Inflammatory macrophage (primary cell): ENCODE data around the gene LOXL3.
"Not testable (repeated sequence)": the region's sequence is repeated elsewhere in the genome, so short reads cannot be mapped to it uniquely, and the experiment has no call there.

Source experiments
- DNase-seq, 2 donors: peaks; one replicate each; pipeline ENCODE4 v3.0.0-alpha.2; 2020 to 2022

The LOXL3 gene

DNA sequence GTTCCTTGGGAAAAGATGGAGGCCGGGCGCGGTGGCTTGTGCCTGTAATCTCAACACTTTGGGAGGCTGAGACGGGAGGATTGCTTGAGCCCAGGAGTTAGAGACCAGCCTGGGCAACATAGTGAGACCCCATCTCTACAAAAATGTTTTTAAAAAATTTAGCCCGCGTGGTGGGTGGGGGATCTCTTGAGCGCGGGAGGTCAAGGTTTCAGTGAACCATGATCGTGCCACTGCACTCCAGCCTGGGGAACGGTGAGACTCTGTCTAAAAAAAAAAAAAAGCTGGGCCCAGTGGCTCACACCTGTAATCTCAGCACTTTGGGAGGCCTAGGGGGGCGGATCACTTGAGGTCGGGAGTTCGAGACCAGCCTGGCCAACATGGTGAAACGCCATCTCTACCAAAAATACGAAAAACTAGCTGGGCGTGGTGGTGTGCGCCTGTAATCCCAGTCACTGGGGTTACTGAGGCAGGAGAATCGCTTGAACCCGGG lies 70.0 kb downstream of the LOXL3 start:
- not testable (repeated sequence) for DNase-seq

DNA sequence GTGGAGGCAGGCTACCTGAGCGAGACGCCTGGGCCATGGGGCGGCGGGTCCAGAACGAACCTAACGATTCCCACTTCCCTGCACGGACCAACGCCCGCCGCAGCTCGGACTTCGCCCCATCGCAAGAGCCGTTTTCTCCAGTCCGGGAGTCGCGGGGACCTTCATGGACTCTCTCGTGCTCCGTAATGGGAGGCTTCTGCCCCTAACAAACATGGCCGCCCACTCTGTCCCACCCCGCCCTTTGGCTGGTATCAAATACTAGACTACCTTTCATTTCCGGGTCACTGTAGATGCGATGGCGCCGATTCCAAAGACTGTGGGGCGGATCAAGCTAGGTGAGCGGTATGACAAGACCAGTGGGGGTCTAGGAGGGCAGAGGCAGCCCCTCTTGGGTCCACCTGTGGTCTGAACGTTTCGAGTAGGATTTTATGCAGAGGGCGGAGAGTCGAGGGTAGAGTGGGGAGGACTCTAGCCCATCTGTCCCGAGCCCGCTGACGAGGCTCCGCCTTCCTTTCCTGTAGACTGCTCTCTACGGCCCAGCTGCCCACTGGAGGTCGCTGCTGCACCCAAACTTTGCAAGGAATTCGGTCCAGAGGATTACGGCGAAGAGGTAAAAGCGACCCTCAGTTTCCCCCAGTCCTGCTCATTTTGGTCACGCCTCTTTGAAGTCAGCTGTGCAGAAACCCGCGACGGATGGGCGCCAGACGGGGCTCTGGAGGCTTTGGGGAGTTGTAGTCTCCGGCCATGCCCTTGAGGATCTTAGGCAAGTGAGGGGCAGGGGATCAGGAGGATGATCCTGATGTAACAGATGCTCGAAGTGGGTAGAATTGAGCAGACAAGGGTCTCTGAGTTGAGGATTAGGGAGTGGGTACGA lies 70.7 kb downstream of the LOXL3 start, which contains the start of the genes CCDC142 and TTC31:
Gene CCDC142 (minus strand): TSS at position 198 of the 874 bp plus-strand sequence. CDS start 161 bp downstream, at position 37.
Gene TTC31 (plus strand): TSS at position 281 of the 874 bp plus-strand sequence. CDS start 15 bp downstream, at position 296.
- DNase-seq = peak; percentile 95 to 97
